Measurements from ENCODE around the gene FAM131B.
"Not testable (repeated sequence)": the region's sequence is repeated elsewhere in the genome, so short reads cannot be mapped to it uniquely, and the experiment has no call there.

The FAM131B gene

GRCh38 chr7:143395187-143396149 lies 33.0 kb upstream of the FAM131B start:
- no peak for DNase-seq (ENCODE audit: low read depth in 2 of 2, low spot score in 1 of 2)

- no peak for DNase-seq (ENCODE audit: low read depth in 2 of 2, low spot score in 1 of 2)
Observed at GRCh38 chr7:143394777-143395176, 32.3 kb upstream of the FAM131B start.

- no peak for DNase-seq (ENCODE audit: low read depth in 2 of 2, low spot score in 1 of 2)
Observed at GRCh38 chr7:143394068-143394467, 31.6 kb upstream of the FAM131B start.

GRCh38 chr7:143393267-143394041 lies 30.9 kb upstream of the FAM131B start:
- no peak for DNase-seq (ENCODE audit: low read depth in 2 of 2, low spot score in 1 of 2)

- DNase-seq (ENCODE audit: low read depth in 2 of 2, low spot score in 1 of 2): no peak
Observed at GRCh38 chr7:143392875-143393266, 30.4 kb upstream of the FAM131B start.

- DNase-seq (ENCODE audit: low read depth in 2 of 2, low spot score in 1 of 2): not testable (repeated sequence)
Observed at GRCh38 chr7:143392427-143392826, 29.9 kb upstream of the FAM131B start.

GRCh38 chr7:143391462-143392404 lies 29.2 kb upstream of the FAM131B start:
- no peak for DNase-seq (ENCODE audit: low read depth in 2 of 2, low spot score in 1 of 2)

- DNase-seq (ENCODE audit: low read depth in 2 of 2, low spot score in 1 of 2): no peak
Observed at GRCh38 chr7:143390773-143391317, 28.3 kb upstream of the FAM131B start.

GRCh38 chr7:143390104-143390772 lies 27.7 kb upstream of the FAM131B start:
- DNase-seq (ENCODE audit: low read depth in 2 of 2, low spot score in 1 of 2): no peak

GRCh38 chr7:143389316-143390103 lies 27.0 kb upstream of the FAM131B start:
- DNase-seq (ENCODE audit: low read depth in 2 of 2, low spot score in 1 of 2): no peak

- DNase-seq (ENCODE audit: low read depth in 2 of 2, low spot score in 1 of 2): no peak
Observed at GRCh38 chr7:143388491-143389101, 26.1 kb upstream of the FAM131B start.

GRCh38 chr7:143388051-143388450 lies 25.5 kb upstream of the FAM131B start:
- no peak for DNase-seq (ENCODE audit: low read depth in 2 of 2, low spot score in 1 of 2)

- DNase-seq (ENCODE audit: low read depth in 2 of 2, low spot score in 1 of 2): no peak
Observed at GRCh38 chr7:143387156-143387975, 24.9 kb upstream of the FAM131B start.

GRCh38 chr7:143385891-143386781 lies 23.6 kb upstream of the FAM131B start:
- no peak for DNase-seq (ENCODE audit: low read depth in 2 of 2, low spot score in 1 of 2)

GRCh38 chr7:143384661-143385631 lies 22.4 kb upstream of the FAM131B start:
- DNase-seq (ENCODE audit: low read depth in 2 of 2, low spot score in 1 of 2): no peak

GRCh38 chr7:143384148-143384547 lies 21.6 kb upstream of the FAM131B start:
- DNase-seq (ENCODE audit: low read depth in 2 of 2, low spot score in 1 of 2): no peak
